CD4-positive, alpha-beta T cell treated with Interleukin-12 subunit alpha and Interleukin-12 subunit beta, for 1 hour (primary cell): ENCODE measurements around the gene CD300H.

Source experiments
- DNase-seq: peaks from one replicate; pipeline ENCODE4 v3.0.0-alpha.2; 2020

CD300H gene

GRCh38 chr17:74567397-74567796 lies at the start of gene CD300H:
Gene CD300H, minus strand, starts transcription at chr17:74567509.
- DNase-seq: no peak

DNA sequence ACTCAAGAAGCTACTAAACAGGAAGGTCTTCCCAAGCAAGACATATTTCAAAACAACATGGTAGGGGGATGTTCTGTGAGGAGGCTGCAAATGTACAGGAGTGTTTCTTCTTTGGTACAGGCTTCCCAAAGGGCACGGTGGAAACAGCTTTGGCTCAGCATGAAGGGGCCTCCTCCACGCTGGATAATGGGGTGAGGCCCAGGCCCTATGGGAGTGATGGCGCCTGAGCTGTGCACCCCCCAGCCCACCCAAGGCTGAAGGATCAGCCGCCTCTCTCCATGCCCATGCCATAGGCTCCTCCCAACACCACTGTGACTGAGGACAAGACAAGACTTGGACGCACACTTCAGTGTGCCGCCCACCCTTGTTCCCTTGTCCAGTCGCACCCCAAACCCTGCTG lies 49.4 kb upstream of the CD300H start:
- no peak for DNase-seq

GRCh38 chr17:74612046-74612445 lies 44.7 kb upstream of the CD300H start:
- DNase-seq: no peak

GRCh38 chr17:74610108-74610507 lies 42.8 kb upstream of the CD300H start:
- no peak for DNase-seq

GRCh38 chr17:74608511-74608910 lies 41.2 kb upstream of the CD300H start:
- DNase-seq: no peak

DNA sequence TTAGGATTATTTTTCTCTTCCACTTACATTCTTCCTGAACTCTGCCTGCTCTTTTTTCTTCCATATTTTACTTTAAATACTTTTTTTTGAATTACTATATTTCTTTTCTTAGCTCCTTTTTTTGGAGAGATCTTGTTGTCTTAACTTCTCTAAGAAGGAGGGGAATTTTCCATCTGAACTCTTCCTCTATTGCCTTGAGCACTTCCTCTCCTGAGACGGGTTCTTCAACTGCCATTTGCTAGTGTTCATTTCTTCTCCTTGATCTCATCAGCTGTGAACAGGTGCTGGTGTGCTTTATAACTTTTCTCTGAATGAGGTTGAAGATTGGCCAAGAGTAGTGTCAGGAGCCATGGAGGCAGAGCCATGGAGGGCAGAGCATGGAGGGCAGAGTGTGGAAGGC lies 39.9 kb upstream of the CD300H start:
- no peak for DNase-seq

DNA sequence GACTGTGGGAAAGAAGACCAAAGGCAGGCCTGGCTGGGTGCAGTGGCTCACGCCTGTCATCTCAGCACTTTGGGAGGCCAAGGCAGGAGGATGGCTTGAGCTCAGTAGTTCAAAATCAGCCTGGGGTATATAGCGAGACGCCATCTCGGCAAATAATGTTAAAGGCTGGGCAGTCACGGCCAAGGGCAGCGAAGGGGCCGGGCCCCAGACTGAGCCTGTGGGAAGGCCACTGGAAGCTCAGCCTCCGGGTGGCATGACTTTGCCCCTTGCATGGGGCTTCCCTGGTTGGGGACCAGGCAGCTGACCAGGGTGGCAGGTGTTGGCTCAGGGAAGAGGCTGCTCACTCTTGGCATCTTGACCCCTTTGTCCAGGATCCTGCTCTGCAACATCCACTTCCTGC lies 38.7 kb upstream of the CD300H start:
- no peak for DNase-seq

- DNase-seq: no peak
Observed at GRCh38 chr17:74605361-74605760, 38.1 kb upstream of the CD300H start.

- DNase-seq: no peak
Observed at GRCh38 chr17:74604761-74605160, 37.5 kb upstream of the CD300H start.

- no peak for DNase-seq
Observed at GRCh38 chr17:74604200-74604599, 36.9 kb upstream of the CD300H start.

- DNase-seq: no peak
Observed at GRCh38 chr17:74603746-74604145, 36.4 kb upstream of the CD300H start.

DNA sequence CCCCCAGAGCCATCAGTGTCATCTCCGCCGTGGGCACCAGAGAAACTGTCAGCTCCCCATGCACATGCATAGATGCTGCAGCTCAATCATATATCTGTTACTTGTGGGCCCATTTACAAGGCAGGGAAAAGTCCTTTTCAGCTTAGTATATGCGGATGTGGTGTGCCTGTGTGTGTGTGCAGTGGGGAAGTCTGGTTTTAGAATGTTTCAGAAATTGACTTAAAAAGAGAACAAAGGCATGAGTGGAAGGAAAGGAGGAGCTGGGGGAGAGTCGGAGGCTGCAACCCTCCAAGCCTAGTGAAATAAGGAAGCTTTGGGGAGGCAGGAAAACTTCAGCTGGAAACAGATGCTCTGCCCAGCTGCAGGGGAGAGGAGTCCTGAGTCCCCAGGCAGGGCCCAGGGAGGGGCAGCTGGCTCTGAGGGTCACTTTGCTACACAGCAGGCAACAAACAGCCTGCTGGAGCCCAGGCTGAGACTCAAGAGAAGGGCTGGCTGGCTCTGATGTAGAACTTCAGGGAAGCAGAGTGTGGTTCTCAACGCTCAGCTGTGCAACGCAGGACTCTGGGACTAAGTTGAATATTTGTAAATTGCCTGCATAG lies 35.8 kb upstream of the CD300H start:
- no peak for DNase-seq

DNA sequence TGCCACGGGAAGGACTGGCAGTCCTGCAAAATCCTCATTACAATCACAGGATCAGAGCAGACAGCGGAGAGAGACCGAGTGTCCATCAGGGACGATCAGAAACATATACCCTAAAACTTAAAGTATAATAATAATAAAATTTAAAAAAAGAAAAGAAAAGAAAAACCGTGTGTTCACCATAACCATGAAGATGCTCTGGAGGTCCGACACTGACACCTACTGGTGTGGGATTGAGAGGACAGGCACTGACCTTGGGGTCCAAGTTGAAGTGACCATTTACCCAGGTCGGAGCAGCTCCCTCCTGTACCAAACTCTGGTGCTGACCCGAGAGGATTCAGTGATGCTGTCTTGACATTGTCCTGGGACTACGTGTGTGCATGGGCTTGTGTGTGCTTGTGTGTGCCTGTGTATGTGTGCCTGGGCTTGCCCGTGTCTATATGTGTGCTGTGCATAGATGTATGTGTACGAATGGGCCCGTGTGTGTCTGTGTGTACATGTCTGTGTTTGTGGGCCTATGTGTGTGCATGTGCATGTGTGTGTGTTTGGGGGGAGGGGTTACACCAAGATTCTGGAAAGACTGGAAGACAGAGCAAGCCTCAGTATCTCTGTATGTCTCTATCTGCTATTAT lies 34.7 kb upstream of the CD300H start:
- DNase-seq: peak; percentile 30

- DNase-seq: no peak
Observed at GRCh38 chr17:74599448-74599939, 32.2 kb upstream of the CD300H start.

GRCh38 chr17:74599023-74599399 lies 31.7 kb upstream of the CD300H start:
- no peak for DNase-seq

DNA sequence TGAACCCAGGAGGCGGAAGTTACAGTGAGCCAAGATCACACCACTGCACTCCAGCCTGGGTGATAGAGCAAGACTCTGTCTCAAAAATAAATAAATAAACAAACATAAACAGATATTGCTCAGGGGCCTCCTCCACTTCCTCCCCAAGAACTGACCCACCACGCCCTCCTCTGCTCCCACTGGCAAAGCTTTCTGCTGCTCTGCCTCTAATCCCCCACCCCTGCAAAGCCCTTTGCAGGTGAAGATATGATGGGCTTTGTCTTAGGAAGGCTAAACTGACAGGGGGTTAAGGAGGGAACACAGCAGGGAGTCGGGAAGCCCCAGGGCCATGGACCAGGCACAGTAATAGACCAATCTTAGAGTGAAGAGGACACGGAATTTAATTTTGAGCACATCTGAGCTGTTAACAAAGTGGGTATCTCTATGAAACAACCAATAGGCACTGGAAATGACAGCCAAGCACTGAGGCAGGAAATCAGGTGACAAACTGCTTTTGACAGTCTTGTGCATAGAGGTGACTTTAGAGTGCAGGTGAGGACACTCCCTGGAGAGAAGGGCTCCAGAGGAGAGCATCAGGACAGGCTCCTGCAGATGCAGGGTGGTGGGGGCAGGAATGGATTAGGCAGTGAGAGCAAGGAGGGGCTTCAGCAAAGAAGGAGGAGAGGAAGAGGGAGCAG lies 31.2 kb upstream of the CD300H start:
- DNase-seq: no peak

- DNase-seq: no peak
Observed at GRCh38 chr17:74597069-74597790, 29.9 kb upstream of the CD300H start.

- no peak for DNase-seq
Observed at GRCh38 chr17:74595037-74595750, 27.9 kb upstream of the CD300H start.

DNA sequence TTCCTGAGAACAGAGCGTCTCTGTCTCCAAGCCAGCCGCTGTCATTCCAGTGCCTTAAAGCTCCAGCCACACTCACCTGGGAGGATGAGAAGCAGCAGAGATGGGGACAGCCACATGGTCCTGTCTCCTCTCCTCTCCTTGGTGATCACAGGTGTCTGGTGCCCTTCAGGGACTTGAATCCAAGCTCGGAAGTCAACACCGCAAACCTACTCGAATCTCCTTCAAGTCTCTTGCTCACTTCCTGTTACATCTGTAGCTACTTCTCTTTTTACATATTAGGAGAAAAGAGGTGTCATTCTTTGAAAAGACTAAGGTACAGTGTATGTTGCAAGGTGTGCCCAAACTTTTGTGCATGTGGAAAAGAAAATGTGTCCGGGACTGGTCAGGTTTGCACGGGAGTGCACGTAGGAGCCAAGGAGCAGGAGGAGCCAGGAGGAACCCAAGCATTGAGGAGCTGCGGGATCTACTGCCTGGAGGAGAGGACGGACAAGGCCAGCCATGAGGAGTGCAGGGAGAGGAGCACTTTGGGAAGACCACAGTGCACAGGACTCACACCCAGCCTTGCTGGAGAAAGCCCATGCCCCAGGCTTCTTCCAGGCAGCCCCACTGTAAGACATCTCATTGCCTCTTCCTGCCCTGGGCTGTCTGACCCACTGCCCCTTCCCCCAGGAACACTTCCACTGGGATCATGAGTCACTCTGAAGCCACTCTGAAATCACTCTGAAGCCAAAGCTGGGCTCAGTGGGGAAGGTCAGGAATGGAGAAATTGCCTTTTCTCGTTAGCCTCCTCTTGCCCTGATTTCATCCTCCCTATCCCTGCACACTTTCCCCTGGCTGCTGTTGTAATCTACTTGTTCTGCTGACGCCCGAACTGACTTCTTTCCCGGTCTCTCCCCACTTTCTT lies 25.0 kb upstream of the CD300H start, which contains the start of gene CD300LD:
CD300LD (minus strand) TSS at position 197 of the 904 bp plus-strand sequence; CDS start at position 116, 81 bp downstream.
- no peak for DNase-seq

DNA sequence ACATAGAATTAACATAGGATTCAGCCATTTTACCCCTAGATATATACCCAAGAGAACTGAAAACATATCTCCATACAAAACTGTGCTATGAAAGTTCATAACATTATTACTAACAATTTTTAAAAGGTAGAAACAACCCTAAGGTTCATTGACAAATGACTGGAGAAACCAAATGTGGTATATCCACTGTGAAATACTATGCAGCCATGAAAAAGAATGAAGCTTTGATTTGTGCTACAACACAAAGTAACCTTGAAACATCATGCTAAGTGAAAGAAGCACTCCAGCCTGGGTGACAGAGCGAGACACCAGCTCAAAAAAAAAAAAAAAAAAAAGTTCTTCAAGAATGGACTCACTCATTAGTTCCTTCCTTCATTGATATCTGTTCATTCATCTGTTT lies 24.2 kb upstream of the CD300H start:
- no peak for DNase-seq

DNA sequence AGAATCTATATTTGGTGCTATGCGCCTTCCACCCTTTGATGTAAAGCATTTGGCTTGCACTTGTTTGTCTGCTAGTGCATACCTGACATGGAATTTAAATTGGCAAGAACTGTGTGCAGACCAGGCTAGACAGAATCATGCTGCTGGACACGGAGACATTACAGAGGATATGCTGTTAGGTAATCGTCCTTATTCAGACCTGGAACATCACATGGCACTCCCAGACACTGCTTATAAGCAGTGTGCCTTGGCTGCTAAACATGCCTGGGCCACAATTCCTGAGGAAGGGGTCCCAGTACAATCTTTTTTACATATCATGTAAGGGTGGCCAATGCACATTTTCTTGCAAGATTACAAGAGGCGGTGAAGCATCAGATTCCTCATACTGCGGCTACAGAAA lies 18.4 kb upstream of the CD300H start:
- DNase-seq: no peak
